H4 (cell line): Measurements from ENCODE around the gene APELA. TPM values are rescaled to one million over a fixed set of nuclear protein-coding genes. Genes with fewer than 3 reads are reported as not detected.
"Not testable (repeated sequence)": the region's sequence is repeated elsewhere in the genome, so short reads cannot be mapped to it uniquely, and the experiment has no call there.

Experiments
- DNase-seq: peaks from one replicate; pipeline ENCODE4 v3.0.0-alpha.2; 2015; ENCODE audit warnings: low spot score
- total RNA-seq: library from RNA; depleted of rRNA; stranded (reverse); fragments of >200 nt; shearing (Covaris generic); gene quantifications from 2 replicates; pipeline ENCODE4 v1.2.3, GENCODE V29; 2014; rRNA removed

APELA gene, protein sequence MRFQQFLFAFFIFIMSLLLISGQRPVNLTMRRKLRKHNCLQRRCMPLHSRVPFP
- 0.04 and 0.10 TPM in 2 replicates for total RNA-seq

DNA sequence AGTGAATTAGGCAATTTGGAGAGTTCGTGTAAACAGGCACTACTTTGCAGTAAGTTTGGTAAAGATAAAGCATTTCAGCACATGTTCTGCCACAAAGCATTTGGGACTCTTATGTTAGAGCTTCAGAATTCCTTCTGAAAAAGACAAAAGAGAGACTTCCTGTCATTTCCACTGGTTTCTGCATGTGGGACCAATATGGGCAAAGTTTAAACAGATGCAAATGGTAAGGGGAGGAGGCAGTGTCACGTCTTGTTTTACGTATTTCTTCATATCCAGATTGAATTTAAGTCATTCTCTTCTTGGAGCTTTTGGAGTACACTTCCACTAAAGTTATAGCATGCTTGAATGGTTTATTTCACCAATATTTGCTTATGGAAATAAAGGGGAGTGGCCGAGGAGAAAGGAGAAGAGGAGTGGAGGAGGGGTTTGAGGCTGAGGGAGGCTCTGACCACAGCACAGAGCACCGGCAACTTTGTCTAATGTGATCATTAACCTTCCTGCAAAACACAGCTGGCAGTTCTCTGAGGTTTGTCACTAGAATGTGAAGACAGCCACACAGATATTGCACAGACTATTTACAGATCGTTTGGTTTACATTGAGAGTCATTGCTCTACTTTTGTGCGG, at the start of gene APELA:
TSS of gene APELA (plus strand) at position 479 of the 625 bp plus-strand sequence. CDS start 154 bp downstream, outside the sequence.
- DNase-seq: peak; percentile 22

DNA sequence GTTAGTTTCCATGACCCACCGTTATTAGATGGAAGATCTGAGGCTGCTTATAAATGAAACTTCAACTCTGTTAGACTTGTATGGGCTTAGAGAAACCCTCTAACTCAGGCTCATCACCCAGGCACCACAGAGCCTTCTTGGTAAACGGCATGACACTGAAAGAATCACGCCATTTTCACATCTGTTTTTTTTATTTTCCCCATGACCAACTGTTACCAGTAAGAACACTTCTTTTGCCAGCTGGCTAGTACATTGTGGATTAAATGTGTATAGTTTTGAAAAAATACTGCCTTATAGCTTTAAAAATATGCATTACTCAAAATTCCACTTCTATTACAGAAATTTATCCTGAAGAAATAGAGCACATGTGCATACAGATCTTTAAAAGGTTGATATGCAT, 48.0 kb upstream of the APELA start:
- no peak for DNase-seq

DNA sequence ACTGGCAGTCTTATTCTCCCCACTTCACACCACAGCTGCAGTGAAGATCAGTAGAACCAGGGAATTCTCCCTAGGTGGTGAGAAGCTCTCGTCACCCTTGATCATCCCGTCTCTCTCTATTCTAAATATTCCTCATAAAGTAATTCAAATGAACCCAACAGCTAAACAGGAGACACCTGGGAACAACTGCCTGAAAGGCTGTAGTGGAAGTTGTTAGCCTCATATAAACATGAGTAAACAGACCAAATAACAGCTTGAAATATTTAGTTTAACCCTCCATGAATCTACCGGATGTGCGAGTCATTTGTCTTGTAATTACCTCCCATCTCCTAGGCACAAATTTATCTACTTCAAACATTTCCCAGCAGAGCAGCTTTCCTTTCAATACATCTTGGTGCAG, 30.4 kb upstream of the APELA start:
- peak; percentile 7 for DNase-seq

DNA sequence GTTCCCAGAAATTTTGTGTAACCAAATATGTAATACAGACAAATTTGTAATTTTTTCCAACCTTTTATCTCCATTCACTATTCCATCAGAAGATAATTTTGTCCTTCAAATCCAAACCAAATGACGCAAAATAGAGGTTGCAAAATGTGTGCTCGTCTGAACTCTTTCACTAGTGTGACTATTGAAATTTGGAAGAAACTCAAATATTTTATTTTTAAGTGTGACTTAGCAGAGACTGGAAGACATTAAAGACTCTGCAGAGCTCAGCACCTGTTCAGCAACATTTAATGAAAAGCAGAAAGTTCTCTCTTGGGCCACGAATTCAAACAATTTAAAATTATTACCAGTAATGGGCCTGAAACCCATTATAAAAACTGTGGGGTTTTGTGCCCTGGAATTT, 30.0 kb upstream of the APELA start:
- no peak for DNase-seq

DNA sequence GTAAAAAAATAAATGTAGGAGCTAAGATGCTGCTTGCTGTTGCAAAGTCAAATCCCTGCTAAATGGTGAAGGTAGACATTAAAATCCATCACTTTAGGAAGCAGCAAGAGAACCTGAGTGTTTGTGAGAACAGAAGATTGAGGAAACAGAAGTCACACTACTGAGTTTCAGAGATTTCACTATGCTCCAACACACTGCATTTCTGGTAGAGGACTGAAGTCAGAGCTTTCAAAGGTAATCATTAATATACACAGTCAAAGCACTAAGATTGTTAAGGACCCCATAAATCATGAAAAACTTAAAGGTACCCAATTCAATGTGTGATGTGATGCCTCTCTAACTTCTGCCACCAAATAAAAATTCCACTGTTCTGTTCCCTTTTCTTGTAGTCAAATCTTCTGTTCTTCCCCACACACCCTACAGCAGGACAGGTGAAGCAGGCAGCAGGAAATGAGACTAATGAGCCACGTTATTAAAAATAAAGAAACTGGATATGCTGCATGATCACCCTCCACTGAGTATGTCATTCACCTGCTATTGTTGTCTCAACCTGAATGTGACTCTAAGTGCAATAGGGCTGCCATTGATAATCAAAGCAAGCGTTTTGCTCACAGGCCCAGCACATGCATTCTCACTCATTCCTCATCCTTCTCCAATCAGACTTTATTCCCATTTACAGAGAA, 28.9 kb upstream of the APELA start:
- no peak for DNase-seq

DNA sequence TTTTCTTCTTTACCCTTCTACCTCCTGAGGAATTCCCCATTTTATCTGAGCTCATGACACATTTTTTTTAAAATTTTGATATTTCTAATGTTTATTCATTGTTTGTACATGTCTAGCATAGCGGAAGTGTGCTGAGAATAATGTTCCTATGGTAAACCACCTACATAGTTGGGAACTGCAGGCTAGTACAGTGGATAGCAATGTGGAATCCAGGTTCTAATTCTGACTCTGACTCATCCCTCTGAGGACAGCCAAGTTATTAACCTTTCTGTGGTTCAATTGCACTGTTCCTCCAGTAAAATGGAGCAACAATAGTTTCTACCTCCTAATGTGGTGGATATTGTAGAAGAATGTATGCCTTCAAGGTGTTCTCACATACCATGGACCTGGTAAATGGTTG, 20.6 kb upstream of the APELA start:
- no peak for DNase-seq

DNA sequence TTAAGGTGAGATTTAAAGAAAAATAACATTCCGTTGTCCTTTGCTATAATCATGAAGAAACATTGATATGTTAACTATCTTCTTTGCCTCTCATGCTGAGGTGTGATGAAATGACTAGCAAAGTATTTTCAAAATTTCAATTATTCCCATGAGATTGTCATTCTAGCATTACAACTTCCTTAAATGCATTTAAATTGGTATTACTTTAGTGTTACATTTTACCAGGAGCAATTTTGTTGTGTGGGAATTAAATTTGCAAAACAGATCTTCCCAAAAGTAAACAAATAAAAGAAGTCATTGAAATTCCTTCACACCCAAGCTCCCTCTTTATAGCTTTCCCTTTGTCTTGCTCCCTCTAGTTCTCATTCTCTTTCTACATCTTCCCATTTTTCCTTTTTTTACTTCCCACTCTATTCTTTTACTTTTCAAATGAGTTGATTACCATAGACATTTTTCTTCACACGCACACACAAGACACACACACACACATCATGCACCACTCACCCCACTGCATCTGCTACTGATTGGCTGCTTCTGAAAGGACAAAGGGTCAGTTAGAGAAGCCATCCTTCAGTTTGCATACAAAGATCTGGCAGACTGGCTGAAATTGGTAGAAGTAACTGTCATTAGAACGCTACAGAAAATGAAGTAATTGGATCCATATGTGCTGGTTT, 10.0 kb upstream of the APELA start:
- DNase-seq: no peak

DNA sequence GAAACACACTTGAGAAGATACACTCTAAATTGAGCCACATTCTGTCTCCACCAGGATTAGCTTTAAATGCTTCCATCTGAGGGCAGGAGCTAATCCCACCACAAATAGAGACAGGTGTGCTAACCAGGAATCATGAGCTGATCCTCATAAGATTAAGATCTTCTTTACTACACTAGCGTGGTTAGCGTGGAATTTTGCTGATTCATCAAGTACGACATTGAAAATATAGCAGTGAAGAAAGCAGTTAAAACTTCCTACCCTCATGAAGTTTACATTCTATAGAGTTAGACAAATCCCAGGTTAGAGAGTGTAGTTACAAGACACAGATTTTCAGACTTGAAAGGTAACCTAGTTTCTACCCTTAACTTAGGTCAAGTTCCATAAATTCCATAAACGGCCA, 5.3 kb upstream of the APELA start:
- DNase-seq: no peak

DNA sequence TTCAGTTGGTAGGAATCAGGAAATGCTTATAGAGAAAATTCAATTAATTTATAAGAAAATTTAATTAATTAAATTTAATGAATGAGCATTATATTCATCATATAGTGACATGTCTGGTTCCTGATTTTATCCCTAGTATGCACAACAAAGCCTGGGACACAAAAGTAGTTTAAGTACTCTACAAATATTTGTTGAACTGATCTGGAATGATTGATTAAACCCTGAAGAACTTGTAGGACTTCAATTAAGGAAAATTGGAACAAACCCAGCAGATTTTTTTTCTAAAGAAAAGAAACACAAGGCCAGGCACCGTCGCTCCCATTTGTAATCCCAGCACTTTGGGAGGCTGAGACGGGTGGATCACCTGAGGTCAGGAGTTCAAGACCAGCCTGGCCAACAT, 4.5 kb upstream of the APELA start:
- DNase-seq: no peak

DNA sequence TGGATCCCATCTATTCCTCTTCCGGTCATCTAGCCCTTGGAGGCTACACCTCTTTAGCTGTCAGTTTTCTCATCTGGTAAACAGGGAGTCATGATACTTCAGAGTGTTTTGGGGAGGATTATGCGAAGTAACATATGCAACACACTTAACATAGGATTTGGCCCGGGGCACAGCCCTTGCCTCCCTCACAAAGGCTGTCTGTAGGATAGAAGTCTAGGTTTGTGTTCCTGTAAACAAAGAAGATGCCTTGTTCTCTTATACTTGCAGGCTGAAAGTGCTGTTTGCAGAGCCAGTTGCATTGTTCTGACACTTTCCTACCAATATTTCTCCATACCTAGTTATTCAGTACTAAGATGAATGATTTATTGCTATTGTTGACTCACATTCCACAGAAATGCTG, 2.2 kb upstream of the APELA start:
- no peak for DNase-seq

DNA sequence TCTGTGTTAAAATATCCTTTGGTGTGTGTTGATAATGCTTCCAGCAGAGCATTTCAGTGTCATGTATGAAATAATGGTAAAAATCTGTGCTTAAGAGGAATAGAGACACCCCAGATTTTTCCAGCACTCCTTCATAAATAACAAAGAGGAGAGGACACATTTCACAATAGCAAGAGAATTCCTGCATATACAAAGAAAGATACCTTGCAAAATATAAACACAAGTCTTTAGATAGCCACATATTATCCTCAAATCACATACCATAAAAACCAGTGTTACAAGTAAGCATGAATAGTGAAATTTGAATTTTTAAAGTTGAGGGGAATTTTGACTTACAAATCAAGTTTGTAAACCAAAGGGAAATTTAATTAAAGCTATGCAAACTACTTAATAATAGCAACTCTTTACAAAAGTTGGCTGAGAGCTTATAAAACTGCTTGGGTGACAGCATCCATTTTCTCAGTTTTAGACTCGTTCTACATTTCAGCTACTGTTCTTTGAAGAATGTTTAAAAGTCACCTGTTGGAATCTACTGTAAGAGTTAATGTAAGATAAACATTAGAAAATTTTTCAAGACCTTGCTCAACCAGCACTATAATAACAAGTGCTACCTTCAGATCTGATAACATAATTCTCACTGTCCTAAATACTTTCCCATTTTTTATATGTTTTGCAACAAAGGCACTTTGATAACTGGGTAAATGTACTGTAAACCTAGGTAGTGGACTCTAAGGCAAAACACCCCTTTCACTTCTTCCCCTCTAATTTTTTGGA, 3.7 kb downstream of the APELA start:
- no peak for DNase-seq

DNA sequence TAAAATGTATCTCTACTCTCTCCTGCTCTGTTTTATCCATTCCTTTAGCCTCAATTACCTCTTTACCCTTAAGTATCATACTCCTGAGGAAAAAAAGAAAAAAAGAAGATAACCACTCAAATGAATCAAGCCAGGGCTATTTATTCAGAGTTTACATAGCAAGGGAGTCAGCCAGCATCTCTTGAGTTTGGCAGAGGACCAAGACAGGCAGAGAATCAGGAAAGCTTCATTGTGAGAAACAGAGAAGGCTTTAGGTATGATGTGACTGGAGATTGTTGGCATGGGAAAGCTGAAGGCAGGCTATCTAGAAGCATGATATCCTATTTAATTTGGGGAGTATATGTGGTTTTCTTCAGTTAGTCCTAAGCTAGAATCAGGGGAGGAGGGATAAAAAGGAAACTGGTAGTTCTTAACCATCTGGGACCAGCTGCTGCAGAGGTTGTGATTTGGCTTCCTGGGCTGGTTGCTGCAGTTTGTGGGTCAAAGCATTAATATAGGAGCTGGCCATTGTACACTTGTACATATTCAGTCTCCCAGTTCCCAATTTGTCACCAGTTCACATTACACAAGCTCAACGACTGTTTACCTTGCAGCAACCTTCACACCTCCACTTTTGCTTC, 11.2 kb downstream of the APELA start:
- DNase-seq: peak; percentile 22

DNA sequence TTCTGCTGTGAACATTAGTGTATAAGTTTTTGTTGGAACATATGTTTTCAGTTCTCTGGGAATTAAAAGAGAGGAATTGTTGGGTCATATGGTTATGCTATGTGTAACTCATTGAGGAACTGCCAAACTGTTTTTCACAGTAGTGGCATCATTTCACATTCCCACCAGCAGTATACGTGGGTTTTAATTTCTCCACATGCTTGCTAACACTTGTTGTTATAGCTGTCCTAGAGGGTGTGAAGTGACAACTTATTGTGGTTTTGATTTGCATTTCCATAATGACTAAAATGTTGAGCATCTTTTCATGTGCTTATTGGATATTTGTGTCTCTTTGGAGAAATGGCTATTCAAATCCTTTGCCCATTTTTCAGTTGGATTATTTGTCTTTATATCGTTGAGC, 13.7 kb downstream of the APELA start:
- DNase-seq: no peak

DNA sequence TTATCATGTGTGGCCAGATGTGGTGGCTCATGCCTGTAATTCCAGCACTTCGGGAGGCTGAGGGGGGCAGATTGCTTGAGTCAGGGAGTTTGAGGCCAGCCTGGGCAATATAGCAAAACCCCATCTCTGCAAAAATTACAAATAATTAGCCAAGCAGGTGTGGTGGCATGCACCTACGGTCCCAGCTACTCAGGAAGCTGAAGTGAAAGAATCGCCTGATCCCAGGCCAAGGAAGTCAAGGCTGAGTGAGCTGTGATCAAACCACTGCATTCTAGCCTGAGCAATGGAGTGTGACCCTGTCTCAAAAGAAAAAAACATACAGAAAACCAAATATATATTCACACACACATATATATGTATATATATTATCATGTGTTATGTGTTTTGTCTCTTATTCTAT, 15.0 kb downstream of the APELA start:
- DNase-seq: no peak

DNA sequence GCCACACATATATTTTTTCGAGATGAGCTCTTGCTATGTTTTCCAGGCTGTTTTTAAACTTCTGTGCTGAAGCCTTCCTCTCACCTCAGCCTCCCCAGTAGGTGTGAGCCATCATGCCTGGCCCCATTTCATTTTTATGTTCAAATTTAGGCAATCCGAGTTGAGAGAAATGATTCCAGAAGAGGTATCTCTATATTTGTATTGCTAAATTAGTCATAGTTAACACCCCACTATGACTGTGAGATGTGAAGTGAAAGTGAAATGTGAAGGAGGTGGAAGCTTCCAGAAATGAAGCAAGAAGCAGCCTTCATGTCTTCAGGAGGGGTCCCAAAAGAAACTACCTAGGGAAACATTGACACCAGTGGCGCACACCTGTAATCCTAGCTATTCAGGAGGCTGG, 17.7 kb downstream of the APELA start:
- DNase-seq: no peak

DNA sequence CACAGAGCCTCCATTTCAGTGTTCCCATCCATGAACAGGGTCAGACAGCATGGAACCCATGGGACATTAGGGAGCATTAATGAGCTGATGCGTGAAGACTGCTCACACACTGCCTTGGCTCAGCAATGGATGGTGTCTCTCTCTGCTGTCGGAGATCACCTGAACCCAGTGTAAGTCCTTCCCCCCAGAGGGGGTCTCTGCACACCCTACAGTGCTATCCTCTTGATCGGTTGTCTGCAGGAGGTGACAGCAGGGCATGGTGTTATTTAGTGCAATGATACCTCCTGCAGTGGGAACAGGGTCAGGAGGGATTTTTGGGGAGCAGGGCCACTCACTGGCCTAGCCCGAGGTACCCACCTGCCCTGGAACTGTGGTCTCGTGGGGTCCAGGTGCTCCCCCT, 25.6 kb downstream of the APELA start:
- DNase-seq: no peak

DNA sequence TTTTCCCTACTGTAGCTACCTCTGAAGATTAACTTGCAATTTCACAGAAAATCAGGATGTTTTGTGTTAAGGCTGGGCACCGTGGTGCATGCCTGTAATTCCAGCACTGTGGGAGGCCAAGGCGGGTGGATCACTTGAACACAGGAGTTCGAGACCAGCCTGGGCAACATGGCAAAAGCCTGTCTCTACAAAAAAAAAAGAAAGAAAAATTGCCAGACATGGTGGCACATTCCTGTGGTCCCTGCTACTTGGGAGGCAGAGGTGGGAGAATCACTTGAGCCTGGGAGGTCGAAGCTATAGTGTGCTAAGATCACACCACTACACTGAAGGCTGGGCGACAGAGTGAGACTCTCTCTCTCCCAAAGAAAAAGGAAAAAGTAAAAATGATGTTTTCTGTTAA, 27.4 kb downstream of the APELA start:
- DNase-seq: no peak

DNA sequence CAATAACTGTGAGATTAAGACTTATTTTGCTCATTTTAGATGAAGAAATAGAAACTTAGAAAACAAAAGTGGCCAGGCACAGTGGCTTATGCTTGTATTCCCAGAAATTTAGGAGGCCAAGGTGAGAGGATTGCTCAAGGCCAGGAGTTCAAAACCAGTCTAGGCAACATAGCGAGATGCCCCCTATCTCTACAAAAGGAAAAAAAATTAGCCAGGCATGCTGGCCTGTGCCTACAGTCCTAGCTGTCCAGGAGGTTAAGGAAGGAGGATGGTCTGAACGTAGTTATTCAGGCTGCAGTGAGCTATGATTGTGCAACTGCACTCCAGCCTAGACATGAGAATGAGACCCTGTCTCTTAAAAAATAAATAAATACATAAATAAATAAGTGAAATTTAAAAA, 28.0 kb downstream of the APELA start:
- DNase-seq: no peak

DNA sequence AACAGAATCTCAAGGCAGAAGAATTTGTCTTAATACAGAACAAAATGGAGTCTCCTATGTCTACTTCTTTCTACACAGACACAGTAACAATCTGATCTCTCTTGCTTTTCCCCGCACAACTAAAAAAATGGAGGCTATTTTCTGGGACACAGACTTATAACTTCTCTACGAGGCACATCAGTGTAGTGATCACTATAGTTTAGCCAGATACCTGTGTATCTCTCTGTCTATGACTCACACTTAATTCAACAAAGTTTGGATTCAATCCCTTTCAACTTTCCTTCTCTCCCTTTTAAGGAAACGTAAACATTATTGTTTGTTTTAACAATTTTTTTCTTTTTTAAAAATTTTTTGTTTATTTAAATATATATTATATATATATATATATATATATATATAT, 29.4 kb downstream of the APELA start:
- DNase-seq: no peak

DNA sequence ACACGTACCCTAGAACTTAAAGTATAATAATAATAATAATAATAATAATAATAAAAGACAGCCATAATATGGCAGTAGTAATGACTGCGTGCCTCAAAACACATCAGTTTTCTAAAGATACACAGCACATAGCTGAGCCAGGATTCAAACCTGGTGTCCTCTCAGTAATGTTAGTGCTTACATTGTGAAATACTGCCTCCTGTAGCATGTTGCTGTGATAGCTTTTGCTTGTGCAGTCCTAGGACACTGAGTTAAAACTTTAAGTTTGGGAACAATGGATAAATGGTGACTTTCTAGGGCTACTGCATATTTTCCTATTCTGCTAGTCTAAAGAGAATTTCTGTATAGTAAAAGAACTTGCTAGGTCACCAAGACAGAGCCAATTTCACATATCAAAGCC, 36.5 kb downstream of the APELA start:
- DNase-seq: not testable (repeated sequence)

DNA sequence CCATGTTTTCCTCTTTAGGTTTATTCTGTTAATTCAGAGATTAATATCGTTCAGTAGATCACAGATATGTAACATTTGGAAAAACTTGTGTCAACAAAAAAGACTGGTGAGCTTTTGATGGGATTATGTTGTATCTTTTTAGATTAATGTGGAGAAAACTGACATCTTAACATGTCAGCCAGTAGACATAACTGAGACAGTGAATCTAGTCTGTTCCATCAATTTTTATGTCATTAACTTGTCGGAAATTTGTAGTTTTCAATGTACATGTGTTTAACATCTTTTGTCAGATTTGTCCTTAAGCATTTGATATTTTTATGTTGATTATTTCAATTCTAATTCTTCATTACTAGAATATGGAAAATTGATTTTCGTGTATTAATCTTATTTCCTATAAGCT, 42.0 kb downstream of the APELA start:
- DNase-seq: no peak

DNA sequence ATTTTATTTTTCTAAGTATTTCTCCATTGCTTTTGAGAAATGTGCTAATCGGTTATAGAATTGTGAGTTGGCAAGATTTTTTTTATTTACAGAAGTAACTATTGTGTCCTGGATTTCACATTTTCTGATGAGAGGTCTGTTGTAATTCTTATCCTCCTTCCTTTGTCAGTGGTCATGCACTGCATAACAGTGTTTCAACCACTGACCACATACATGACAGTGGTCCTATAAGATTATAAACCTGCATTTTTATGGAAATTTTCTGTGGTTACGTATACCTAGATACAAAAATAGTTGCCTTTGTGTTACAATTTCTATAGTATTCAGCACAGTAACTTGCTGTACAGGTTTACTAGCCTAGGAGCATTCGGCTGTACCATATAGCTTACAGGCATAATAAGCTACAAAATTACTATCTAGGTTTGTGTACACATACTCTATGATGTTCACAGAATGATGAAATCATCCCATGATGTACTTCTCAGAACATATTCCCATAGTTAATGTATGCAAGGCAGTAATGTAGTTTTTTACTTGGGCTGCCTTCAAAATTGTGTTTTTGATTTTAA, 47.8 kb downstream of the APELA start:
- no peak for DNase-seq
